Esophagus (tissue), 2 donors: ENCODE data around the gene RIMBP2. TPM values are rescaled to one million over a fixed set of nuclear protein-coding genes. Genes with fewer than 3 reads are reported as not detected.

ENCODE experiments used
- H3K27ac ChIP-seq, 2 donors: one replicate each; pipeline ENCODE4 v1.5.1; 2013; ENCODE audit warnings: low read depth in 2 of 2, mild to moderate bottlenecking in 2 of 2, inconsistent platforms in 1 of 2, low read length in 1 of 2, moderate library complexity in 1 of 2
- H3K27me3 ChIP-seq, 2 donors: one replicate each; pipeline ENCODE4 v1.6.1; 2013; ENCODE audit warnings: low read length in 2 of 2, control low read depth in 1 of 2, mild to moderate bottlenecking in 1 of 2; ENCODE audit not compliant: insufficient read depth in 2 of 2, control insufficient read depth in 1 of 2
- H3K36me3 ChIP-seq, 2 donors: one replicate each; pipeline ENCODE4 v1.6.1; 2013; ENCODE audit warnings: low read length in 1 of 2; ENCODE audit not compliant: control insufficient read depth in 2 of 2, insufficient read depth in 2 of 2
- H3K4me1 ChIP-seq, 2 donors: one replicate each; pipeline ENCODE4 v1.6.1; 2013; ENCODE audit warnings: low read length in 1 of 2; ENCODE audit not compliant: control insufficient read depth in 2 of 2, insufficient read depth in 2 of 2
- H3K4me3 ChIP-seq, 2 donors: one replicate each; pipeline ENCODE4 v1.5.1; 2013; ENCODE audit warnings: low read length in 2 of 2, mild to moderate bottlenecking in 2 of 2, low read depth in 1 of 2, moderate library complexity in 1 of 2
- H3K9me3 ChIP-seq, 2 donors: one replicate each; pipeline ENCODE4 v1.6.1; 2013; ENCODE audit warnings: mild to moderate bottlenecking in 2 of 2, low read depth in 1 of 2, low read length in 1 of 2, moderate library complexity in 1 of 2; ENCODE audit not compliant: control insufficient read depth in 2 of 2, insufficient read depth in 1 of 2
- WGBS, 2 donors: extraction: QIAGEN DNeasy Blood & Tissue Kit; methylation state at CpG; one replicate each; pipeline ENCODE4 v1.1.7; 2013; 5-methylcytosine and 5-hydroxymethylcytosine counted together
- polyA plus RNA-seq, 2 donors: library from polyadenylated mRNA; stranded (reverse); fragments of 200-250 nt; gene quantifications; one replicate each; pipeline ENCODE4 v1.2.3, GENCODE V29; 2013
- donor health status: healthy with polysubstance abuse.
- donor health status: Bipolar disorder and iron deficiency.

Gene RIMBP2
- polyA plus RNA-seq, 2 donors = 0.20 to 0.69 TPM

- Histone ChIP-seq H3K27ac (no peak overlapping the region), H3K27me3 (no peaks in the 10 kb centered on the region), H3K36me3 (no peaks in the 10 kb centered on the region), H3K4me3 (no peak overlapping the region), H3K4me1 (no peaks in the 10 kb centered on the region), H3K9me3 (no peaks in the 10 kb centered on the region)
- 56 to 68% methylated on average over 5 of the region's 5 CpGs for WGBS, 2 donors
These were observed 160.9 kb downstream of the RIMBP2 start for GRCh38 chr12:130555221-130555620.

GRCh38 chr12:130552483-130552996 lies 163.6 kb downstream of the RIMBP2 start:
- no peak overlapping the region for H3K4me3 ChIP-seq
- H3K27me3 ChIP-seq = no peaks in the 10 kb centered on the region
- H3K27ac ChIP-seq = no peak overlapping the region
- 80 to 85% methylated on average over 7 of the region's 7 CpGs for WGBS, 2 donors
- no peaks in the 10 kb centered on the region for H3K36me3 ChIP-seq
- H3K9me3 ChIP-seq = no peaks in the 10 kb centered on the region
- H3K4me1 ChIP-seq = no peaks in the 10 kb centered on the region

GRCh38 chr12:130549361-130549760 lies 166.7 kb downstream of the RIMBP2 start:
- H3K9me3 ChIP-seq = no peaks in the 10 kb centered on the region
- H3K4me1 ChIP-seq = no peaks in the 10 kb centered on the region
- H3K36me3 ChIP-seq = no peaks in the 10 kb centered on the region
- no peak overlapping the region for H3K4me3 ChIP-seq
- WGBS, 2 donors = 70% methylated on average over 3 of the region's 3 CpGs
- H3K27ac ChIP-seq = no peak overlapping the region
- no peaks in the 10 kb centered on the region for H3K27me3 ChIP-seq

GRCh38 chr12:130547480-130548155 lies 168.5 kb downstream of the RIMBP2 start:
- 85 to 90% methylated on average over 13 of the region's 13 CpGs for WGBS, 2 donors

GRCh38 chr12:130546494-130546893 lies 169.6 kb downstream of the RIMBP2 start:
- H3K9me3 ChIP-seq = no peaks in the 10 kb centered on the region
- H3K36me3 ChIP-seq = no peaks in the 10 kb centered on the region
- H3K27ac ChIP-seq = no peak overlapping the region
- H3K4me3 ChIP-seq = no peak overlapping the region
- 89 to 90% methylated on average over 11 of the region's 11 CpGs for WGBS, 2 donors
- H3K27me3 ChIP-seq = no peaks in the 10 kb centered on the region
- no peaks in the 10 kb centered on the region for H3K4me1 ChIP-seq

More at GRCh38 chr12:130547480-130548155, 168.5 kb downstream of the RIMBP2 start:
- Histone ChIP-seq H3K4me3 (no peak overlapping the region), H3K4me1 (no peaks in the 10 kb centered on the region), H3K27ac (no peak overlapping the region), H3K36me3 (no peaks in the 10 kb centered on the region), H3K27me3 (no peaks in the 10 kb centered on the region), H3K9me3 (no peaks in the 10 kb centered on the region)

DNA sequence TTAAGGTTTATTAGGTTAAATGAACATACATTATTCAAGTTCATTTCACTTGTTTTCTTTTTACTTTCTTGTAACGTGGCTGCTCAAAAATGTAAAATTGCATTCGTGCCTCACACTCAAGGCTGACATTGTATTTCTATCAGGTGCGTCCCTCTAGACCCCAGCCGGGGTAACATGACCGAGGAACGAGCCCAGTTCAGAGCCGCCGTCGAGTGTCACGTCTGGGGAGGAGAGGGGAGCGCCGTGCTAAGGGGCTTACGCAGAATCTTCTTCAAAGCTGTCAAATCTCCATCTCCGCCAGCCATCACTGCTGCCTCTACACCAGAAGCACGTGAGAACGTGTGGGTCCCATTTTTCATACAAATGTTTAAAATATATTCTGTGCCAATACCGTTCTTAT lies 170.6 kb downstream of the RIMBP2 start:
- H3K27ac ChIP-seq = no peak overlapping the region
- WGBS, 2 donors = 77 to 81% methylated on average over 17 of the region's 17 CpGs
- no peaks in the 10 kb centered on the region for H3K36me3 ChIP-seq
- H3K9me3 ChIP-seq = peaks cover 0 to 2% of the 10 kb centered on the region in 2 donors
- H3K27me3 ChIP-seq = no peaks in the 10 kb centered on the region
- H3K4me3 ChIP-seq = no peak overlapping the region
- H3K4me1 ChIP-seq = no peaks in the 10 kb centered on the region

- Histone ChIP-seq H3K4me3 (no peak overlapping the region), H3K27me3 (no peaks in the 10 kb centered on the region), H3K9me3 (peaks cover 0 to 2% of the 10 kb centered on the region in 2 donors), H3K27ac (no peak overlapping the region), H3K36me3 (no peaks in the 10 kb centered on the region), H3K4me1 (no peaks in the 10 kb centered on the region)
- WGBS, 2 donors = 82 to 85% methylated on average over 6 of the region's 6 CpGs
These were observed 175.7 kb downstream of the RIMBP2 start for GRCh38 chr12:130540376-130540775.

- H3K9me3 ChIP-seq = peaks cover 2 to 4% of the 10 kb centered on the region in 2 donors
- no peaks in the 10 kb centered on the region for H3K27me3 ChIP-seq
- no peak overlapping the region for H3K4me3 ChIP-seq
- H3K36me3 ChIP-seq = no peaks in the 10 kb centered on the region
- no peak overlapping the region for H3K27ac ChIP-seq
- H3K4me1 ChIP-seq = no peaks in the 10 kb centered on the region
- WGBS, 2 donors = 60 to 68% methylated on average over 17 of the region's 17 CpGs
These were observed 177.6 kb downstream of the RIMBP2 start for GRCh38 chr12:130538343-130539095.

DNA sequence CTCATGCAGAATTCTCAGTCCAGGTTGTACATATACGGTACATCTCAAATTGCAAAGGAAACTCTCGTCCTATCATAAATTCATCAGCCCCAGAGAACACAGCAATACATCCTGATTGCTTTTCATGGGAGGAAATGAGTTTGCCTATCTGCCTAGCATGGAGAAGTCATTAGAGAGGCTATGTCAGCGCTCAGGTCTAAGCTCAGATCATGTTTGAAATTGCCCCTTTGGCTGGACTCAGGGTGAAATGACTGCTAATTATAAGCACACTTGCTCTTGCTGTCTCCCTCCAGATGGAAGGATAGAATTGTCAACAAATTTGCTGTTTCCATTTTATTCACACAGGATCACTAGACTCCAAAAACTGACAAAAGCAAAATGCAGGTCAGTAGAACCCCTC lies 178.4 kb downstream of the RIMBP2 start:
- 76 to 82% methylated on average over 3 of the region's 3 CpGs for WGBS, 2 donors
- peaks cover 2 to 4% of the 10 kb centered on the region in 2 donors for H3K9me3 ChIP-seq
- no peaks in the 10 kb centered on the region for H3K36me3 ChIP-seq
- no peaks in the 10 kb centered on the region for H3K4me1 ChIP-seq
- no peak overlapping the region for H3K27ac ChIP-seq
- no peaks in the 10 kb centered on the region for H3K27me3 ChIP-seq
- H3K4me3 ChIP-seq = no peak overlapping the region
